Ascending aorta (tissue), 2 donors: ENCODE results near the gene C20orf204. TPM values are rescaled to one million over a fixed set of nuclear protein-coding genes. Genes with fewer than 3 reads are reported as not detected.

ENCODE experiments used
- DNase-seq, 2 donors: peaks; one replicate each; pipeline ENCODE4 v3.0.0-alpha.2; 2019; ENCODE audit warnings: low spot score in 2 of 2
- H3K27ac ChIP-seq, 2 donors: fragments of 200-600 bp; sonication (generic); one replicate each; pipeline ENCODE4 v1.5.1; 2016 to 2017; ENCODE audit warnings: mild to moderate bottlenecking in 1 of 2
- H3K27me3 ChIP-seq: fragments of 200-600 bp; sonication (generic); one replicate; pipeline ENCODE4 v1.5.1; 2017
- H3K36me3 ChIP-seq, 2 donors: fragments of 200-600 bp; sonication (generic); one replicate each; pipeline ENCODE4 v1.5.1; 2016
- H3K4me1 ChIP-seq, 2 donors: fragments of 200-600 bp; sonication (generic); one replicate each; pipeline ENCODE4 v1.5.1; 2016 to 2017; ENCODE audit warnings: mild to moderate bottlenecking in 1 of 2
- H3K4me3 ChIP-seq, 2 donors: fragments of 200-600 bp; sonication (generic); one replicate each; pipeline ENCODE4 v1.5.1; 2016 to 2017; ENCODE audit warnings: mild to moderate bottlenecking in 1 of 2
- H3K9me3 ChIP-seq, 2 donors: fragments of 200-600 bp; sonication (generic); one replicate each; pipeline ENCODE4 v1.5.1; 2016
- intact Hi-C: fragments of 100-400 bp; cut with DNase I; formaldehyde crosslinking; loops from one replicate; pipeline ENCODE4 v1.15.1; 2023
- total RNA-seq: library from RNA; depleted of rRNA; stranded (reverse); fragments of >200 nt; gene quantifications from one replicate; pipeline ENCODE4 v1.1.0, GENCODE V29; 2016
- TF ChIP-seq, protein P1 (sequence below), 3 experiments: fragments of 200-600 bp in 2 of 3; fragments of 450-650 bp in 1 of 3; sonication (generic) in 2 of 3; IDR thresholded peaks; one replicate each; pipeline ENCODE4 v1.5.1; 2016 to 2019; ENCODE audit warnings: antibody characterized with exemption in 3 of 3, mild to moderate bottlenecking in 1 of 3, moderate library complexity in 1 of 3

C20orf204 gene
- total RNA-seq, 1 donor from 2014 or later: not detected

DNA sequence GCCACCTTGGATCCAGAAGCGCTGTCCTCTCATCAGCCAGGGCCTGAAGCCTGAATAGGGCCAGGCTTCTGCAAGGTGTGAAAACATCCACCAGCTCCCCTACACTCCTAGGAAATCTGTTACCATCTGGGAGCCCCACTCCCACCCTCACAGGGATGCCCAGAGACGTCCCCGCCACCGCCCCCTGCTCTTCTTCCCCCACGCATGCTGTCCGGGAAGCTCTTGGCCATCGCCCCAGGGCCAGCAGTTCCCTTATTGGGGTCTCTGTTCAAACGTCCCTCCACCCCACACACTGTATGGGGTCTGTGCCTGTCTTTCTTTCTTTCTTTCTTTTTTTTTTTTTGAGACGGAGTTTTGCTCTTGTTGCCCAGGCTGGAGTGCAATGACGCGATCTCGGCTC, 39.6 kb downstream of the C20orf204 start:
- H3K27me3 ChIP-seq: no peaks in the 10 kb centered on the region

DNA sequence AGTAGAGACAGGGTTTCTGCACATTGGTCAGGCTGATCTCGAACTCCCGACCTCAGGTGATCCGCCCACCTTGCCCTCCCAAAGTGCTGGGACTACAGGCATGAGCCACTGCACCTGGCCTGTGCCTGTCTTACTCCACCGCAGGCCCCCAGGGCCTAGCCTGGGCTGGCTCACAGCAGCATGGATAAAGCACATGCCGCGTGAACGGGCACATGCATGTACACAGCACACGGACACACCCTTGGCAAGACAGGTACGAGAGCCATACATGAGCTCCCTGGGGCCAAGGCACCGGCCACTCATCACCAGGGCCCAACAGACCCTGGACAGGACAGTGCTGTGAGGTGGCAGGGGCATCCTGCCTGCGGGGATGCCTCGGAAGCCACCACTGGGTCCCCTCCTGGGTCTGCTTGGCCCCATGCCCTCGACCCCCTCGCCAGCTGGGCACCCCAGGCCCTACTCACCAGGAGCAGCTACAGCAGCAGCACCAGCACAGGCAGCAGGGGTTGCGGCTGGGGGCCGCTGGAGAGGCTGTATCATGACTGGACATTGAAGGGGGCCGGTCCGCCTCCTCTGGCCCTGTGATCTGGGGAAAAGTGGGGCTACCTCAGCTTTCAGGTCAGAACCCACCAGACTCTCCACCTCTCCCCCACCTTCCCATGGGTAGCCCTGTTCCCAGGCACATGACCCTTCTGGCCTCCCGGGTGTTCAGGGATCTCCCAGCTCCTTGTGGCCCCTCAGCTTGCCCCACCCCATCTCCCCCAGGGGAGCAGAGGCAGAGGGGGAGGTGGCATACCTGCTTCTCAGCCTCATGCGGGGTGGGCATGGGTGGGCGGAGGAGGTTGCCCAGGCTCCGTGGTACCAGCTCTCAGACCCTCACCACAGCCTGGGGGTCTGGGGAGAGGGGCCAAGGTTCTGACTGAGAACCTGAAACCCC, 40.3 kb downstream of the C20orf204 start:
- H3K9me3 ChIP-seq: no peaks in the 10 kb centered on the region
- TF ChIP-seq, protein P1, sequence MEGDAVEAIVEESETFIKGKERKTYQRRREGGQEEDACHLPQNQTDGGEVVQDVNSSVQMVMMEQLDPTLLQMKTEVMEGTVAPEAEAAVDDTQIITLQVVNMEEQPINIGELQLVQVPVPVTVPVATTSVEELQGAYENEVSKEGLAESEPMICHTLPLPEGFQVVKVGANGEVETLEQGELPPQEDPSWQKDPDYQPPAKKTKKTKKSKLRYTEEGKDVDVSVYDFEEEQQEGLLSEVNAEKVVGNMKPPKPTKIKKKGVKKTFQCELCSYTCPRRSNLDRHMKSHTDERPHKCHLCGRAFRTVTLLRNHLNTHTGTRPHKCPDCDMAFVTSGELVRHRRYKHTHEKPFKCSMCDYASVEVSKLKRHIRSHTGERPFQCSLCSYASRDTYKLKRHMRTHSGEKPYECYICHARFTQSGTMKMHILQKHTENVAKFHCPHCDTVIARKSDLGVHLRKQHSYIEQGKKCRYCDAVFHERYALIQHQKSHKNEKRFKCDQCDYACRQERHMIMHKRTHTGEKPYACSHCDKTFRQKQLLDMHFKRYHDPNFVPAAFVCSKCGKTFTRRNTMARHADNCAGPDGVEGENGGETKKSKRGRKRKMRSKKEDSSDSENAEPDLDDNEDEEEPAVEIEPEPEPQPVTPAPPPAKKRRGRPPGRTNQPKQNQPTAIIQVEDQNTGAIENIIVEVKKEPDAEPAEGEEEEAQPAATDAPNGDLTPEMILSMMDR (IDR thresholded peaks at IDR 0.05): no peak
- peaks cover 11 to 19% of the 10 kb centered on the region in 2 donors for H3K4me1 ChIP-seq
- no peaks in the 10 kb centered on the region for H3K27me3 ChIP-seq
- H3K36me3 ChIP-seq: peaks cover 25 to 30% of the 10 kb centered on the region in 2 donors
- no peak overlapping the region for H3K27ac ChIP-seq
- intact Hi-C loops: no loop called here
- H3K4me3 ChIP-seq: peak overlapping the region in 1 of 2 donors; percentile 90
- no peak for DNase-seq

More for the DNA sequence above, 39.6 kb downstream of the C20orf204 start:
- Histone ChIP-seq H3K4me1 (peaks cover 11 to 19% of the 10 kb centered on the region in 2 donors), H3K36me3 (peaks cover 26 to 32% of the 10 kb centered on the region in 2 donors), H3K4me3 (no peak overlapping the region), H3K27ac (no peak overlapping the region), H3K9me3 (no peaks in the 10 kb centered on the region)
- TF ChIP-seq, protein P1 (IDR thresholded peaks at IDR 0.05): no peak
- no peak for DNase-seq
- intact Hi-C loops: no loop called here

DNA sequence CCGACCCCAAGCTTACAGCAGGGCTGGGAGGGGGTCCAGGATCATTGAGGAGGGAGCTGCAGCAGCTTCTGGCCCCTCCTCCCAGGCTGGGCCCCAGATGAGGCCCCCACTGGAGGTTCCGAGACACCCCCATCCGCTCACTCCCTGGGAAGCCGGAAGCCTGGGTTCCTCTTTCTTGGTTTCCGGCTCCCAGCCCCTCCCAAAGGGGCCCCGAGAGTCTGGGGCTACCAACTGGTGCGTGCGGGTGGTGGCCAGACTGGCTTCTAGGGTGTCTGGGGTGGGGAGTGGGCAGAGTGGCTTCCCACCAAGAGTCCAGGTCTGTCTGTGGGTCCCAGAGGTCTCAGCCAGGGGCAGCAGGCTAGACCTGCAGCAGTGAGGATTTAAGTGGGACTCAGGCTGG, 41.1 kb downstream of the C20orf204 start:
- H3K27ac ChIP-seq: no peak overlapping the region
- H3K4me3 ChIP-seq: peak overlapping the region in 1 of 2 donors; percentile 90
- TF ChIP-seq, protein P1 (IDR thresholded peaks at IDR 0.05): no peak
- peaks cover 11 to 19% of the 10 kb centered on the region in 2 donors for H3K4me1 ChIP-seq
- no peaks in the 10 kb centered on the region for H3K27me3 ChIP-seq
- peaks cover 20 to 24% of the 10 kb centered on the region in 2 donors for H3K36me3 ChIP-seq
- H3K9me3 ChIP-seq: no peaks in the 10 kb centered on the region
- no peak for DNase-seq
- intact Hi-C loops: no loop called here

- Histone ChIP-seq H3K4me3 (peak overlapping the region in 1 of 2 donors; percentile 90), H3K27me3 (no peaks in the 10 kb centered on the region), H3K9me3 (no peaks in the 10 kb centered on the region), H3K4me1 (peaks cover 11 to 19% of the 10 kb centered on the region in 2 donors), H3K36me3 (peaks cover 16 to 20% of the 10 kb centered on the region in 2 donors), H3K27ac (no peak overlapping the region)
- intact Hi-C loops: no loop called here
- TF ChIP-seq, protein P1 (IDR thresholded peaks at IDR 0.05): no peak
- no peak for DNase-seq
These were observed 41.5 kb downstream of the C20orf204 start for GRCh38 chr20:64077541-64077875.

- no peak overlapping the region for H3K27ac ChIP-seq
- intact Hi-C loops: no loop called here
These were observed 42.0 kb downstream of the C20orf204 start for GRCh38 chr20:64077876-64078551.

More at GRCh38 chr20:64077876-64078551, 42.0 kb downstream of the C20orf204 start:
- Histone ChIP-seq H3K27me3 (no peaks in the 10 kb centered on the region), H3K4me3 (peak overlapping the region; percentile 63 to 90), H3K4me1 (peaks cover 11 to 20% of the 10 kb centered on the region in 2 donors), H3K9me3 (no peaks in the 10 kb centered on the region), H3K36me3 (peaks cover 10 to 15% of the 10 kb centered on the region in 2 donors)
- no peak for DNase-seq
- TF ChIP-seq, protein P1 (IDR thresholded peaks at IDR 0.05): no peak
